KOPT-K1 (cell line): Measurements from ENCODE around the gene KATNAL2.

Experiments used
- H3K27ac ChIP-seq: fragments of 200-600 bp; sonication (generic); 2 replicates; pipeline ENCODE4 v1.5.1; 2016; ENCODE audit warnings: antibody characterized with exemption, mild to moderate bottlenecking, low read depth, low read length; ENCODE audit not compliant: poor library complexity, severe bottlenecking
- H3K36me3 ChIP-seq: fragments of 200-600 bp; sonication (generic); 2 replicates; pipeline ENCODE4 v1.5.1; 2017; ENCODE audit warnings: antibody characterized with exemption, mild to moderate bottlenecking, low read length, moderate library complexity; ENCODE audit not compliant: insufficient read depth
- H3K9me3 ChIP-seq: fragments of 200-600 bp; sonication (generic); 2 replicates; pipeline ENCODE4 v1.5.1; 2017; ENCODE audit warnings: antibody characterized with exemption, low read length, mild to moderate bottlenecking; ENCODE audit not compliant: insufficient read depth, poor library complexity, severe bottlenecking

The KATNAL2 gene

GRCh38 chr18:46917108-46917802 is at the start of gene KATNAL2, which contains the start of gene PIAS2:
Gene KATNAL2 (plus strand): TSS chr18:46917602. CDS start chr18:46946873, 29,271 bp downstream.
Gene PIAS2 (minus strand): TSS chr18:46917507. CDS start chr18:46917345, 162 bp downstream.
- Histone ChIP-seq H3K27ac (peak within 1 kb of the TSS; percentile 83), H3K9me3 (no peaks in the 10 kb centered on the region), H3K36me3 (no peaks in the 10 kb centered on the region)

DNA sequence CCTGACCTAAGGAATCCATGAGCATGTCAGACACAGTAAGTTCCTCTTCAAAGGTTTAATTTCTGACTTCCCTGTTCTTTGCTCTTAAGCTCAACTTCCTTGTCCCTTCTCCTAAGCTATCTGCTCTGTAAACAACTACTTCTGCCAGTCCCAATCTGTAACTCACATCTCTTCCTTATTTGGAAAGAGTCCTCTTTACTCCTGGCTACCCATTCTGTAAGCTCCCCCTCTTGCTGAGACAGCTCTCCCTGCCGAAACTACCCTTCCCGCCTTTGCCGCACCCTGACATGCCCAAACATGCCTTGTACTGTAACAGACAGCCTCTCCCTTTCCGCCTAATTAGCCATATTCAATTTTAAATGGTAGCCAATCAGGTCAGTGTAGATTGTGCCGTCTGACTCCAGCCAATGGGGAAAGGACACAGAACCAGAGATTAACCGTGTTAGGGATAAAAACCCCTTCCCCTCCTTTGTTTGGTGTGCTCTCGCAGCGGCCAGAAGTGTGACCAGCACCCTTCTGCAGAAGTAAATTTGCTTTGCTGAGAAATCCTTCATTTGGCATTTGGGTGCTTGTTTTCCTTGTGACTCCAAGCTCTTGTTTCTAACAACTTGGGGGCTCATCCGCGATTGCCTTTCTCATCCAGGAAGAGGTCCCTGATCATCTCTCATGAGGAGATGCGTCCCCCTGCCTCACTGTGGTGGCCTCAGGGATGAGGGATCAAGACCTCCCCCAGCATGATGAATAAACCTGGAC is 49.1 kb upstream of the KATNAL2 start:
- H3K9me3 ChIP-seq: peaks cover 49% of the 10 kb centered on the region
- peaks cover 27% of the 10 kb centered on the region for H3K36me3 ChIP-seq
- no peak overlapping the region for H3K27ac ChIP-seq

DNA sequence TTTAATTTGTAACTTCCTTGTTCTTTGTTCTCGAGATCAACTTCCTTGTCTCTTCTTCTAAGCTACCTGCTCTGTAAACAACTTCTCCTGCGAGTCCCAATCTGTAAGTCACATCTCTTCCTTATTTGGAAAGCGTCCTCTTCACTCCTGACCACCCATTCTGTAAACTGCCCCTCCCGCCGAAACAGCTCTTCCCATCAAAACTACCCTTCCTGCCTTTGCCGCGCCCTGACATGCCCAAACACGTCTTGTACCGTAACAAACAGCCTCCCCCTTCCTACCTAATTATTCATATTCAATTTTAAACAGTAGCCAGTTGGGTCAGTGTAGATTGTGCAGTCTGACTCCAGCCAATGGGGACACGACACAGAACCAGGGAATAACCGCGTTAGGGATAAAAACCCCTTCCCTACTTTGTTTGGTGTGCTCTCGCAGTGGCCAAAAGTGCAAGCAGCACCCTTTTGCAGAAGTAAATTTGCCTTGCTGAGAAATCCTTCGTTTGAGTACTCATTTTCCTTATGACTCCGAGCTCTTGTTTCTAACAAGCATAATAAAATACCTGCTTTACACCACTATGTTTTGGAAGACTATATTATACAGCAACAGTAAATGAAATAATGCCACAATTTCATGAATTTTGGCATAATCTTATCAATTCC is 39.9 kb upstream of the KATNAL2 start:
- Histone ChIP-seq H3K27ac (no peak overlapping the region), H3K9me3 (peaks cover 66% of the 10 kb centered on the region), H3K36me3 (peaks cover 54% of the 10 kb centered on the region)

DNA sequence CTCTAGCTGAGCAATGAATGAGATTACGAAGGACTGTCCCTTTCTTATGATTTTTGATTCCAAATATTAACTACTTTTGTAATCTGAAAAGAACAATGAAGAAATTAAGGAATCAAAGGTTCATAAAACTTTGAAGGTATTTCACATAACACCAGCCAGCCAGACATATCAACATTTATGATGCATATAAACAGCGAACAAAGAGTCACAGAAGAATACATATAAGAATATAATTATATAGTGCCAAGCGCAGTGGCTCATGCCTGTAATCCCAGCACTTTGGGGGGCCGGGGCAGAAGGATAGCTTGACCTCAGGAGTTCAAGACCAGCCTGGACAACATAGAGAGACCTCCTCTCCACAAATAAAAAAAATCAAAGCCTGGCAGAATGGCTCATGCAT is 34.2 kb upstream of the KATNAL2 start:
- H3K36me3 ChIP-seq: peaks cover 35% of the 10 kb centered on the region
- no peak overlapping the region for H3K27ac ChIP-seq
- H3K9me3 ChIP-seq: peaks cover 32% of the 10 kb centered on the region

DNA sequence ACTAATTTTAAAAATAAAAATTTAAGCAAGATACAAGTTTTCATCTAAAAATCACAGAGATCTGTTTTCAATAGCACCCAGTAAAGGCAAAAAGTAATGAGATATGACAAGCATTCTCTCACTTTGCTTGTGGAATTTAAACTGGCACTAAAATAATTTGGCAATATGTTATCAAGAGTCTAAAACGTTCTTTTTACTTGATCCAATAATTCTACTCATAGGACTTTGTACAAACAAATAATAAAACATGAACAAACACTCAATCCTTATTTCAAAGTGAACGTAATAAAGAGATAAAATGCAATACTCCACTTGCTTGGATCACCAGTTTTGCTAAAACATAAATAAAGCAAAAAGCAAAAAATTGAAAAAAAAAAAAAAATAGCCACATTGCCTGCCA is 30.5 kb upstream of the KATNAL2 start:
- H3K36me3 ChIP-seq: peaks cover 41% of the 10 kb centered on the region
- no peak overlapping the region for H3K27ac ChIP-seq
- H3K9me3 ChIP-seq: peaks cover 37% of the 10 kb centered on the region

GRCh38 chr18:46888965-46889364 is 28.4 kb upstream of the KATNAL2 start:
- H3K27ac ChIP-seq: no peak overlapping the region
- peaks cover 41% of the 10 kb centered on the region for H3K36me3 ChIP-seq

DNA sequence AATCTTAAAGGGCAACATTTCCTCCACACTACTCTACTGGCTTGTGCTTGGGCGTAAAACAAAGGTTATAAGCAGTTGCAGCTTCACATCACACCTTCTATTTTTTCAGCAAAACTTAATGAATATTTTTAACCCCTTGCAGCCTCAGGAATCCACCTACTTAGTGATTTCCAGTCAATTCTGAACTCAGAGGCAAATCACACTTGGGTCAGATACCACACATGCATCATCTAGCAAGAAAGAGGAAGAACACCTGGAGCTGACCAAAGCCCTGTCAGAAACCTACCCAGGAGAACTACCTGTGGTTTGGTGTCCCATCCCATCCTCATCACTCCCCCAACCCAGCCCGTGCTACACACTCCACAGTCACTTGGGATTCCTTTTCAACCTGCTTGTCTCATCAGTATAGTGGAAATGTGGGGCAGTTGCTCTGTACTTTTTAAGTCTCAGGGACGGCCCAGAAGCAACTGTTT is 25.6 kb upstream of the KATNAL2 start:
- H3K36me3 ChIP-seq: peaks cover 41% of the 10 kb centered on the region
- H3K9me3 ChIP-seq: peaks cover 37% of the 10 kb centered on the region
- H3K27ac ChIP-seq: no peak overlapping the region

More at GRCh38 chr18:46888965-46889364, 28.4 kb upstream of the KATNAL2 start:
- H3K9me3 ChIP-seq: peaks cover 37% of the 10 kb centered on the region

DNA sequence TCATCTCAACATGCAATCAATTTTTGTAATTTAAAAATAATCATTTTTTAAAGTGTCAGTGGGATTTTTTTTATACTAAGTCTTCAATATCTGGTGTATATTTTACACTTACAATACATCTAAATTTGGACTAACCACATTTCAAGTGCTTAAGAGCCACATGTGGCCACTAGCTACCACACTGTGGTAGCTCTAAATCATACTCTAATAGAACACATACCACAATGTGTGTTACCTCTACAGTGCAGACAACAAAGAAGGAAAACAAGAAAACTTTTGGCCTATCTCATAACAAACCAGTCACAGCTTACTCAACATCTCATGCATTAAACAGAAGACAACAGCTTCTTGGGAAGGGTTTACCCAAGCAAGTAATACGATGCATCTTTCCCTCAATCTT is 24.6 kb upstream of the KATNAL2 start:
- Histone ChIP-seq H3K27ac (no peak overlapping the region), H3K9me3 (peaks cover 30% of the 10 kb centered on the region), H3K36me3 (peaks cover 37% of the 10 kb centered on the region)

DNA sequence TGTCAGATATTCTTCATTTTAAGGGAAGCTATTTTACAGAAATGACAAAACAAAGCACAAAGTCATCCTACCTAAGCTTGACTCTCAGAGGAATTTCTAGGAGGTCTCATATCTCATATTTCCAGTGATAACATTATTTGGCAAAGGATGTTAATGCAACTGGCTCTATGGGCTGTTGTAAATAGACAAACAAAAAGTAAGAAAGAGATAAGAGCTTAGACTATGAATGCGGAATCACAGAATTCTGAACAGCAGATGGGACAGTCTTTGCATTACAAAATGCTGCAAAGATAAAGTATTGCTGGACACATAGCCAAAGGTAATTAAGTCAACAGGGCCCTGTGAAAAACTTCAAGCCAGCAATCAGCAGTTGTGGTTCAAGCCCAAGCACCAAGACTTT is 24.0 kb upstream of the KATNAL2 start:
- no peak overlapping the region for H3K27ac ChIP-seq
- peaks cover 25% of the 10 kb centered on the region for H3K9me3 ChIP-seq
- H3K36me3 ChIP-seq: peaks cover 34% of the 10 kb centered on the region

- Histone ChIP-seq H3K27ac (no peak overlapping the region), H3K36me3 (peaks cover 26% of the 10 kb centered on the region), H3K9me3 (peaks cover 18% of the 10 kb centered on the region)
Measured at GRCh38 chr18:46894124-46894523, 23.3 kb upstream of the KATNAL2 start.

GRCh38 chr18:46899274-46899948 is 18.0 kb upstream of the KATNAL2 start:
- peaks cover 16% of the 10 kb centered on the region for H3K36me3 ChIP-seq
- peaks cover 4% of the 10 kb centered on the region for H3K9me3 ChIP-seq
- H3K27ac ChIP-seq: no peak overlapping the region

GRCh38 chr18:46903406-46903805 is 14.0 kb upstream of the KATNAL2 start:
- Histone ChIP-seq H3K36me3 (peaks cover 17% of the 10 kb centered on the region), H3K27ac (no peak overlapping the region), H3K9me3 (peaks cover 23% of the 10 kb centered on the region)

DNA sequence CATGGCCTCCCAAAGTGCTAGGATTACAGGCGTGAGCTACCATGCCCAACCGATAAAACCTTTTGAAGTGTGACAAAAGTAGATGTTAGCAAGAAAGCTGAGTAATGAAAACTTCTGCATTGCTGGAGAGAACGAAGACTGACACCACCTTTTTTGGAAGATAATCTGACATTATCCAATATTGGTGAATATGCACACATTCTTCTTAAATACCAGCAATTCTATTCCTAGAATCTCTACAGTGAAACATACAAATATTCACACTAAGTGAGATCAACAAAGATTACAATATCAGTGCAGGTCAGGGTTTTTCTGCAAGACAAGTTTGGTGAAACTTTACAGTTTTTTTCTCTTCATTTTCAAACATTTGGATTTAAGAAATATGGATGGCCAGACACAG is 7.9 kb upstream of the KATNAL2 start:
- Histone ChIP-seq H3K36me3 (peaks cover 14% of the 10 kb centered on the region), H3K27ac (no peak overlapping the region)

DNA sequence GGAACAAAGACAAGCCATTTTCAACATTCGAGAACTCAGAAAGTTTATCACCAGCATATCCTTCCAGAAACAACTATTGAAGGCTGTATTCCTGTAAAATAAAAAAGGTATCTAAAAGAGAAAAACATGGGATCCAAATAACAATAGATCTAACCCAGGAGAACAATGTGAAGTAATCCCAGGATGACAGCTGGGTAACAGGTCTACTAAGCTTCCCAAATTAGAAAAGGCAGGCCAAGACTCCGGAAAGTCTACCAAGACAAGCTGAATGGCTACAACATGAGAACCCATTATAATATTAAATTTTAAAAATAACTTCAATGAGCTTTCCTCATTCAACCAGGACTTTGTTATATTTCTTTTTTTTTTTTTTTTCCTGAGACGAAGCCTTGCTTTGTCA is 6.5 kb upstream of the KATNAL2 start:
- Histone ChIP-seq H3K27ac (no peak overlapping the region), H3K36me3 (peaks cover 14% of the 10 kb centered on the region), H3K9me3 (peaks cover 22% of the 10 kb centered on the region)

More for the DNA sequence above, 7.9 kb upstream of the KATNAL2 start:
- peaks cover 23% of the 10 kb centered on the region for H3K9me3 ChIP-seq
